ES-I3 (cell line): Measurements from ENCODE around the gene ENTR1.

Experiments
- H3K36me3 ChIP-seq: 2 replicates; pipeline ENCODE4 v1.6.1; 2013; ENCODE audit warnings: mild to moderate bottlenecking, low read length, control low read depth, moderate library complexity; ENCODE audit not compliant: insufficient read depth
- H3K4me1 ChIP-seq: 2 replicates; pipeline ENCODE4 v1.6.1; 2013; ENCODE audit warnings: mild to moderate bottlenecking, control low read depth, low read length; ENCODE audit not compliant: insufficient read depth
- H3K9ac ChIP-seq: 2 replicates; pipeline ENCODE4 v1.6.1; 2013; ENCODE audit warnings: low read depth, mild to moderate bottlenecking, low read length, moderate library complexity
- H3K9me3 ChIP-seq: 2 replicates; pipeline ENCODE4 v1.6.1; 2013; ENCODE audit warnings: mild to moderate bottlenecking, low read length, moderate library complexity; ENCODE audit not compliant: control insufficient read depth, insufficient read depth

ENTR1 gene

DNA sequence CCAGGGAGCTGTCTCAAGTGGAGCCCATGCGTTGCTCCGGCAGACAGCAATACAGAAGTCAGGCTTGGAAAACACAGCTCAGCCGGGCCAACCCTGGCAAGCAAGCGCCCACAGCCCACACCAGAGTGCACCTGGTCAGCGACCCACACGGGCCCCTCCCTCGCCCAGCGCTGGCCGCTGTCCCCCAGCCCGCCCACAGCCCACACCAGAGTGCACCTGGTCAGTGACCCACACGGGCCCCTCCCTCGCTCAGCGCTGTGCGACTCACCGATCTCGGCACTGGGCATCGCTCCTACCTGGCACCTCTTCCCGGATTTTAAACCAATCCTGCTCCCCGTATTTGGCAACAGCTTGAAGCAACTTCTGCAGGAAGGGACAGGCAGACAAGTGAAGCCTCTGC is 23.2 kb downstream of the ENTR1 start:
- Histone ChIP-seq H3K9ac (no peak overlapping the region), H3K9me3 (no peaks in the 10 kb centered on the region), H3K36me3 (peaks cover 27% of the 10 kb centered on the region), H3K4me1 (no peaks in the 10 kb centered on the region)

GRCh38 chr9:136386018-136386417 is 24.4 kb downstream of the ENTR1 start:
- Histone ChIP-seq H3K9me3 (no peaks in the 10 kb centered on the region), H3K36me3 (peaks cover 24% of the 10 kb centered on the region; the same call in 1 of the 2 replicates), H3K4me1 (no peaks in the 10 kb centered on the region), H3K9ac (no peak overlapping the region)

DNA sequence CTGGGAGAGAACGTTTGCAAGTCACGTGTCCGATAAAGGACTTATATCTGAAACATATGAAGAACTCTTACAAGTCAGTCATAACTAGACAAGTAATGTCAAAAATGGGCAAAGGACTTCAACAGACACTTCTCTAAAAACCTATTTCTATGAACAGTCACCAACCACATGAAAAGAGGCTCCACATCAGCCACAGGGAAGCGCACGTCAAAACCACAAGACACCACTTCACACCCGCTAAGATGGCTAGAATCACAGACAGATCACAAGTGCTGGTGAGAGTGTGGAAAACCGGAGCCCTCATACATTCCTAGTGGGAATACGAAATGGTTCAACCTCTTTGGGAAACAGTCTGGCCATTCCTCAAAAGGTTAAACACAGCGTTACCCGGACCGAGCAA is 25.4 kb downstream of the ENTR1 start:
- peaks cover 22% of the 10 kb centered on the region; the same call in 1 of the 2 replicates for H3K36me3 ChIP-seq
- no peaks in the 10 kb centered on the region for H3K4me1 ChIP-seq
- no peaks in the 10 kb centered on the region for H3K9me3 ChIP-seq
- no peak overlapping the region for H3K9ac ChIP-seq

- Histone ChIP-seq H3K9ac (no peak overlapping the region), H3K4me1 (no peaks in the 10 kb centered on the region), H3K36me3 (peaks cover 18% of the 10 kb centered on the region; the same call in 1 of the 2 replicates)
Measured at GRCh38 chr9:136383436-136383835, 27.0 kb downstream of the ENTR1 start.

GRCh38 chr9:136381966-136382513 is 28.4 kb downstream of the ENTR1 start:
- Histone ChIP-seq H3K4me1 (no peaks in the 10 kb centered on the region), H3K36me3 (peaks cover 13% of the 10 kb centered on the region; the same call in 1 of the 2 replicates), H3K9me3 (no peaks in the 10 kb centered on the region), H3K9ac (no peak overlapping the region)

More at GRCh38 chr9:136383436-136383835, 27.0 kb downstream of the ENTR1 start:
- H3K9me3 ChIP-seq, result no peaks in the 10 kb centered on the region

DNA sequence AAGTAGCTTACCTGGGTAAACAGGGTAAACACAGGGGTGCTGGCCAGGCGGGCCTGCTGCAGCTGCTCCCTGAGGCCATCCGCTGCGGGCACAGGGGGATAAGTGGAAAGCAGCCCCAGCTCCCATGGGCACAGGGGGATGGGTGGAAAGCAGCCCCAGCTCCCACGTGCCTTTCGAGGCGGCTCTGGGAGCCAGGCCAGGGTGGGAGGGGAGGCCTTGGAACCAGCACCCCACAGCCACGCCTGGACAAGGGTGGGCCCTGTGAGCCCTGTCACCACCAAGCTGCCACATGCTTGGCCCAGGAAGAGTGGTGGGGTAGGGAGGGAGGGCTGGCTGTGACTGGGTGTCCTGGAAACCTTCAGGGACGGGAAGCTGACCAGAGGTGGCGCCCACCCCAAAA is 29.1 kb downstream of the ENTR1 start:
- no peak overlapping the region for H3K9ac ChIP-seq
- H3K4me1 ChIP-seq, result no peaks in the 10 kb centered on the region
- no peaks in the 10 kb centered on the region for H3K9me3 ChIP-seq
- peaks cover 10% of the 10 kb centered on the region; the same call in 1 of the 2 replicates for H3K36me3 ChIP-seq

DNA sequence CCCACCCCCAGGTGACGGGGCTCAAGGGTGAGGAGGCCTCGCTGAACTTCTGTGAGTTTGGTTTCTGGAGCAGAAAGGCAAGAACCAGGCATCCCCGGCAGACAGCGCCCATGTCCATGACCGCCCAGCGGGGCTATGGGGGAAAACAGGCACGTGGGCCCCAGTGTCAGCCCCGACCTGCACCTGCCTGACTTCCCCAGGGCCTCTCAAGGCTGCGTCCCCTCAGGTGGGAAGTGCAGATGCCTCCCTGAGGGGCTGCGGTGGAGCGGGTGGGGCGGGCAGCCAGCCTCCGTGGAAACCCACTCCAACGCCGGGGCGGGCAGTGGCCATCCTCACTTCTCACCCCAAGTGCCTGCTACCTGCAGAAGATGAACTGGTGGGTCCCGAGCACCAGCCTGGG is 30.0 kb downstream of the ENTR1 start:
- peaks cover 9% of the 10 kb centered on the region; the same call in 1 of the 2 replicates for H3K36me3 ChIP-seq

GRCh38 chr9:136379891-136380290 is 30.5 kb downstream of the ENTR1 start:
- H3K4me1 ChIP-seq, result no peaks in the 10 kb centered on the region
- no peak overlapping the region for H3K9ac ChIP-seq
- H3K36me3 ChIP-seq, result peaks cover 9% of the 10 kb centered on the region; the same call in 1 of the 2 replicates
- H3K9me3 ChIP-seq, result no peaks in the 10 kb centered on the region

More for the DNA sequence above, 30.0 kb downstream of the ENTR1 start:
- H3K4me1 ChIP-seq, result no peaks in the 10 kb centered on the region
- no peak overlapping the region for H3K9ac ChIP-seq
- no peaks in the 10 kb centered on the region for H3K9me3 ChIP-seq

GRCh38 chr9:136379401-136379800 is 31.0 kb downstream of the ENTR1 start:
- H3K4me1 ChIP-seq, result no peaks in the 10 kb centered on the region
- H3K9ac ChIP-seq, result no peak overlapping the region
- 0 out of 2 replicates have a peak, but pooled peaks cover 9% of the 10 kb centered on the region for H3K36me3 ChIP-seq
- H3K9me3 ChIP-seq, result no peaks in the 10 kb centered on the region

GRCh38 chr9:136379003-136379287 is 31.5 kb downstream of the ENTR1 start:
- H3K36me3 ChIP-seq, result 0 out of 2 replicates have a peak, but pooled peaks cover 4% of the 10 kb centered on the region
- no peak overlapping the region for H3K9ac ChIP-seq
- no peaks in the 10 kb centered on the region for H3K9me3 ChIP-seq
- no peaks in the 10 kb centered on the region for H3K4me1 ChIP-seq

DNA sequence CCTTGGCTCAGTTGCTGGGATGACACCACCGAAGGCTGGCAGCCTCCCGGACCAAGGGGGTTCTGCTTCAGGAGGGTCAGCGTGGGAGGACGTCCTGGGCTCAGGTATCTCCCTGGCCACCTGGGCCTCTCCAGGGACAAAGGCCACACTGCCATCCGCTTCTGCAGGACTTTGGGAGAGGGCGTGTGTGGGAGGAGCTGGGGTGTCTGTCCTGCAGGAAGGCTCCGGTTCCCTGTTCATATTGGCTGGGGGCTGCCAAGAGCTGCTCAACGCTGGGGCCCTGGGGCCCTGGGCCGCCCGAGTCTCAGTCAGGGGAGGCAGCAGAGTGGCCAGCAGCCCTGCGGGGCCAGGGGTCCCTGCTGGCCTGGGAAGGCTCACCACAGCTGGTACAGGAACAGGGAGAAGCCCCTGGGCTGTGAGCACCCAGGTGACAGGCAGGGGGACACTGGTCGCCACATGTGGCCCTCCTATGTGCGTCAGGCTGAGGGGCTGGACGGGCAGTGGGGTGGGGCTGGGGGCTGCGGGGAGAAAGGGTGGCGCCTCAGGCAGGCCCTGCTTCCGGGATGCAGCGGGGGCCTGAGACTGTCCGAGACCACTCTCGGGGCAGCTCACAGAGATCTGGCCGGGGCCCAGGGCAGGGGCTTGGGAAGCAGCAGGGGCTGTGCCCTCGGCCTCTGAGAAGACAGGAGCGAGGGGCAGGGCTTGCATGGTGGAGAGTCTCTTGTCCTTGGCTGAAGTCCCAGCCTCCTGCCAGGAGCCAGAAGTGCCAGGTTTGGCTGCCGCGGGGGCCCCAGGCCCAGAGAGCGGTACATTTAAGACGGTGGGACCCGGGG is 32.0 kb downstream of the ENTR1 start:
- no peaks in the 10 kb centered on the region; the same call in 1 of the 2 replicates for H3K4me1 ChIP-seq
- H3K9ac ChIP-seq, result no peak overlapping the region
- 0 out of 2 replicates have a peak, but pooled peaks cover 4% of the 10 kb centered on the region for H3K36me3 ChIP-seq
- no peaks in the 10 kb centered on the region for H3K9me3 ChIP-seq

DNA sequence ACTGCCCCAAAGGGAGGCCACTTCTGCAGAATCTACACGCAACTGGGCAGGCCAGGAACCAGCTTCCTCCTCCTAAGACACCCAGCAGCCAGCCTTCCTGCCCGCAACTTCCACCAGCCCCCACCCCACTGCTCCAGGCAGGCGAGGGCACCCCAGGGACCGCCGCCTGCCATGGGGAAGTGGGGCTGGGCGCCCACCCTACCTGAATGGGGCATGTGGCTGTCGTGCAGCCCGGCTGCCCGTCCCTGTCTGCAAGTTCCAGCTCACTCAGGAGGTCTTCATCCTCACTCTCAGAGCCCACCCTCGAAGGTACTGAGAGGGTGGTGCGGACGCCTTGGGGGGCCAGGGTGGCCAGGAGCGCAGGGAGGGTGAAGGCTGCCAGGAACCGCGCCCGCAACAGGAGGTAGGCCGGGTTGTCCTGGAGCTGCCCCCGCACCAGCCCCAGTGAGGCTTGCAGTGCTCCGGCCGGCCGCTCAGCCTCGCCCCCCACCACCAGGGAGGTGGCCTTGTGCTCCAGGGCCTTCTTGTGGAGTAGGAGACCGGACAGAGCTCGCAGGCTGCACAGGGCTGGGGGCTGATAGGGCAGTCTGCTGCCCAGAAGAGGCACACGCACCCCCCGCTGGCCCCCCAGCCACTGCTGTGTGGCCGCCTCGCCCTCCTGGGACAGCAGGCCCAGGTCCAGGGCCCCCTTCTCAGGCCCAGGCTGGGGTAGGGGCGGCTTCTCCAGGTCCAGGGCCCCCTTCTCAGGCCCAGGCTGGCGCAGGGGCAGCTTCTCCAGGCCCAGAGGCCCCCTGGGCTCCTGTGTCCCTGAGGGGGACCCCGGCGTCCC is 32.9 kb downstream of the ENTR1 start:
- Histone ChIP-seq H3K9ac (no peak overlapping the region), H3K4me1 (peaks cover 8% of the 10 kb centered on the region; the same call in 1 of the 2 replicates), H3K36me3 (0 out of 2 replicates have a peak, but pooled peaks cover 4% of the 10 kb centered on the region), H3K9me3 (no peaks in the 10 kb centered on the region)

DNA sequence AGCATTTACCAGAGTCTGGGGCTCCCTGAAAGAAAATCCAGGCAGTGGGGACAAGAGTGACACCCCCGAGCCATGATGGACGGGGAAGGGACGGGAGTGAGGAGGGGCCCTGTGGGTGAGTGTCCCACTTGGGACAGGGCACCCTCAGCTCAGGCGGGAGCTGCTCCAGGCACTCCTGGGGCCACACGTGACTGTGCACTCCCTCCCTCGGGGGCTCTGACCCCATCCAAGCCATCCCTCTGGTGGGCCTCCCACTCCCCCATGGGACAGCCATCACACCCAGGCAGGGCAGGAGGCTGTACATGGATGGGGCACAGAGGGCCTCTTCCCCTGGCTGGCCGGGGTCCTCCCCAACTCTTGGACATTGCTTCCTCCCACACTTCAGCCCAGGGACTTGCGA is 34.0 kb downstream of the ENTR1 start:
- Histone ChIP-seq H3K9ac (no peak overlapping the region), H3K36me3 (0 out of 2 replicates have a peak, but pooled peaks cover 4% of the 10 kb centered on the region), H3K4me1 (peaks cover 8% of the 10 kb centered on the region; the same call in 1 of the 2 replicates), H3K9me3 (no peaks in the 10 kb centered on the region)

DNA sequence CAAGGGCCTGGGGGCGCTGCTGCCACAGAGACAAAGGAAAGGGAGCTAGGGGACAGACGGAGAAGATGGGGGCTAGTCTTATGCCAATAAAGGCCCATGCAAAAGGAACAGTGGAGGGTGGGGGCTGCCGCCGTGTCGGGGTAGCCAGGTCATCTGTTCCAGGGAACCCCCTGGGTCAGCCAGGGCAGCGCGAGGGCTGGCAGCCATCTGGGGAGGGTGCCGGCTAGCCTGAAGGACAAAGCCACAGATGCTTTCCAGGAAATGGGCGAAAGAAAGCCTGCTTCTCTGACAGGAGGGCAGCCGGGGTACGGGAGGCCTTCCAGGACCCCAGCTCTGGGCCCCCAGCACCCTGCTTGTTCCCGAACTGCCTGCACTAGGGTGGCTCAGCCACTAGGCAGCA is 35.3 kb downstream of the ENTR1 start:
- Histone ChIP-seq H3K9me3 (no peaks in the 10 kb centered on the region), H3K9ac (no peak overlapping the region), H3K36me3 (0 out of 2 replicates have a peak, but pooled peaks cover 4% of the 10 kb centered on the region), H3K4me1 (peaks cover 8% of the 10 kb centered on the region; the same call in 1 of the 2 replicates)
